GM18870 (cell line): ENCODE measurements around the gene ABCG1.

ENCODE experiments used
- ATAC-seq: cut with Tn5 transposase; IDR thresholded peaks from one replicate; pipeline ENCODE4 v1.9.1; 2021; ENCODE audit warnings: moderate library complexity; ENCODE audit not compliant: unreplicated experiment

Gene ABCG1

DNA sequence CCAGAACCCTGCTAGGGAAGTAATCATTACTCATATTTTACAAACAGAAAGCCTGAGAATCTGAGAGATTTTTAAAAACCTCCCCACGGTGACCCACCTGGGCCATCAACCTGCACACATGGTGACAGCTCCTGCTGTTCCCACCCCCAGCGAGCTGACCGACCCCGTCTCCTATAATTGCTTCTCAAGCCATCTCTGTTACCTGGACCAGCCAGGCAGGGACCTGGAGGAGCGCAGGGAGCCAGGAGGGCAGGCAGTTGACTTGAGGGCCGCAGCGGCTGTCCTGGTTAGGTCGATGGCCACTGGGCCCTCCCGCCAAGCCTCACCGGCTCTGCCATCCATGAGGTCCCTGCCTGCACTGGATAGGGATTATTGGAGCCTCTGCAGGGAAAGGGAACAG is 124.2 kb downstream of the ABCG1 start:
- no peak for ATAC-seq

DNA sequence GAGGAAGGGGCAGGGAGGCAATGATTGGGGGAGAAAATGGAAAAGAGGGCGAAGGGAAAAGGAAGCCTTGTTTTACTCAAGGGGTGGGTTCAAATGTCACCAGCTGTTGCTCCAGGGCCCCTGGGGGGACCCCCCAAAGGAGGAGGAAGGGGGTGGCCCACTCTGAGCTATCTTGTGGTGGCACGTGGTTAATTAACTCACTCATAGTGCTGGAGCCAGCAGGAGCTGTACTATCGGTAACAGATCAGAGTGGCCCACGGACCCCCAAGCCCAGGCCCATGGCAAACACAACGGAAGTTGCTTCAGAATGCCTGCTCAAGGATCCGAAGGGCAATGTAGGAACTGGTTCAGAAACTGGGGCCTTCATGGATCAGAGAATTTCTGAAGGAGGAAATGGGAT is 124.6 kb downstream of the ABCG1 start:
- no peak for ATAC-seq

DNA sequence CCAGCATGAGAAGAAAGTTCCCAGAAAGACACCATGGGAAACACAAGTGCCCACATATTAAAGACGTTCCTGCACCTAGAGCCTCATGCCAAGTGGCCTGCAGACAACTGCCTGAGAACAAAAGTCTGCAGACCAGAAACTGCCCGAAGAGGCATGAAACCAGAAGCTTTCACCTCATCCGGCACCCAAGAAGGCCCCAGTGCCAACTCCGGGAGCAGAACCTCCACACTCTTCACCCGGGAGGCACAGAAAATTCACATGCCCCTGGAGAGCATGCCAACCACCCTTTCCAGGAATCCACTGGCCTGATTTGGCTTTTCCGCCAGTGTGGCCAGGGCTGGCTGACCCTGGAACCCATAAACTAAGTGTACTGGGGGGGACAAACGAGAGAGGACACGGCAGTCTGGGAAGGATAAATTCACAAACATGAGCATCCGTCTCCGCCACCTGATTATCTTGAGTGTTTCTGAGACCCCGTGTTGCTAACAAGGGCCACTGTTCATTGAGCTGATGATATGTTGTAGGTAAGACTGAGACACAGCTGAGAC is 125.1 kb downstream of the ABCG1 start:
- no peak for ATAC-seq

DNA sequence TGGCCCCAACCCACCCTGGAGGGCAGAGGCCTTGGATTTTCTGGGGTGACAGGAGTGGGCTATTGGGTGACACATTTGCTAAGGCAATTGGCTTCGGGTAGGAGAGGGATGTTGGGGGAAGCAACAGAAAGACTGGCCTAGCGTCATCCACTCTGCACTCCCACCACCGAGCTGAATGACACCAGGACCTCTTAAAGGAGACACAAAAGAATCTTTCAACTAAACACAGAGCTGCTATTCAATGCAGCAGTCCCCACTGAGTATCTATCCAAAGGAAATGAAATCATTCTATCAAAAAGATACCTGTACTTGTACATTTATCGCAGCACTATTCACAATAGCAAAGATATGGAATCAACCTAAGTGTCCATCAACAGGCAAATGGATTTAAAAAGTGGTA is 125.7 kb downstream of the ABCG1 start:
- ATAC-seq, result no peak

DNA sequence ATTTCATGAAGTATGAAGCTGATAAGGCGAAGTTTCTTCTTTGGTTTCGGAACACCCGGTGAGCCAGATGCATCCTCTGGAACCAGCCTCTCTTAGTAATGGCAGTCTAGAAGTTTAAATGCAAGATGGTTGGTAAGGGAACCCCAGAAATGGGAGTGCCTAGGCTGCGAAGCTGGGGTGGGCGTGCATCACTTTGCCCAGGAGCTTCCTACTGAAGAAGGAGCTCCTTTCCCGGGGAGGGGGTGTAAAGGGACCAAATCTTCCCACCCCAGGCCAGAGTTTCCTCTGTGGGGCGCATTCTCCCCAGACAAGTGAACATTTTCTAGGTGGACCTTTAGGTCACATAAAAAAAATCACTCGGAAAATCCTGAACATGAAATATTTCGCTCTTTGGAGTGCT is 127.5 kb downstream of the ABCG1 start:
- ATAC-seq, result no peak
